GM10248 (cell line): ENCODE measurements around the gene GLT8D1.
"Not testable (repeated sequence)": the region's sequence is repeated elsewhere in the genome, so short reads cannot be mapped to it uniquely, and the experiment has no call there.

ENCODE experiments used
- CTCF ChIA-PET: fragments of 300-600 bp; sonication (Branson Sonifier 250); formaldehyde crosslinking; extraction: SDS; loops from one replicate; lab custom pipeline; 2021; ENCODE audit warnings: antibody characterized with exemption; lab: Yijun Ruan, JAX
- POLR2A ChIA-PET: fragments of 350-650 bp; sonication (Branson Sonifier 250); formaldehyde crosslinking; extraction: SDS; loops from one replicate; lab custom pipeline; 2020; ENCODE audit warnings: antibody characterized with exemption; lab: Yijun Ruan, JAX
- DNase-seq: peaks from one replicate; pipeline ENCODE4 v3.0.0; 2012; ENCODE audit errors: extremely low spot score
- CTCF ChIP-seq: IDR thresholded peaks from 2 replicates; pipeline ENCODE4 v1.5.1; 2012; ENCODE audit warnings: mild to moderate bottlenecking, low read depth; ENCODE audit errors: extremely low read depth, missing control alignments, control extremely low read depth

The GLT8D1 gene

GRCh38 chr3:52678265-52679198, 27.1 kb downstream of the GLT8D1 start:
- ChIA-PET POLR2A (no interaction called here), CTCF (interaction anchor here (1.3 to 1.5 kb wide), 2 partner anchors 10 to 13 kb away, joined by 4 read pairs; no protein-coding TSS in a partner anchor)
- TF ChIP-seq CTCF, result no peak
- no peak for DNase-seq

DNA sequence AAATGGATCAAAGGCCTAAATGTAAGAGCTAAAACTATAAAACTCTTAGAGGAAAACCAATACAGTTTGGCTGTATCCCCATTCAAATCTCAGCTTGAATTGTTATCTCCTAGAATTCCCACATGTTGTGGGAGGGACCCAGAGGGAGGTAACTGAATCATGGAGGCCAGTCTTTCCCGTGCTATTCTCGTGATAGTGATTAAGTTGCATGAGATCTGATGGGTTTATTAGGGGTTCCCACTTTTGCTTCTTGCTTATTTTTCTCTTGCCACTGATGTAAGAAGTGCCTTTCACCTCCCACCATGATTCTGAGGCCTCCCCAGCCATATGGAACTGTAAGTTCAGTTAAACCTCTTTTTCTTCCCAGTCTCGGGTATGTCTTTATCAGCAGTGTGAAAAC, 29.4 kb downstream of the GLT8D1 start:
- POLR2A ChIA-PET, CTCF ChIA-PET, DNase-seq: not testable (repeated sequence)

GRCh38 chr3:52671676-52672075, 33.9 kb downstream of the GLT8D1 start:
- POLR2A ChIA-PET, result interaction anchor here (1.3 kb wide), 2 partner anchors 14 to 135 kb away, joined by 3 to 4 read pairs; partner anchors contain the start of genes PBRM1 and UQCC5

GRCh38 chr3:52670621-52671521, 34.7 kb downstream of the GLT8D1 start:
- ChIA-PET CTCF (interaction anchor here (0.7 to 1.3 kb wide), 4 partner anchors 10 to 16 kb away, joined by 3 read pairs; no protein-coding TSS in a partner anchor), POLR2A (interaction anchor here (0.8 to 1.3 kb wide), 3 partner anchors 14 to 135 kb away, joined by 3 to 4 read pairs (median 3); partner anchors contain the start of genes PBRM1 and UQCC5)
- TF ChIP-seq CTCF, result no peak
- DNase-seq, result peak; percentile 35

More at GRCh38 chr3:52671676-52672075, 33.9 kb downstream of the GLT8D1 start:
- CTCF ChIA-PET, result interaction anchor here (0.7 to 1.3 kb wide), 3 partner anchors 11 to 15 kb away, joined by 3 read pairs; no protein-coding TSS in a partner anchor
- no peak for TF ChIP-seq CTCF
- DNase-seq, result no peak

DNA sequence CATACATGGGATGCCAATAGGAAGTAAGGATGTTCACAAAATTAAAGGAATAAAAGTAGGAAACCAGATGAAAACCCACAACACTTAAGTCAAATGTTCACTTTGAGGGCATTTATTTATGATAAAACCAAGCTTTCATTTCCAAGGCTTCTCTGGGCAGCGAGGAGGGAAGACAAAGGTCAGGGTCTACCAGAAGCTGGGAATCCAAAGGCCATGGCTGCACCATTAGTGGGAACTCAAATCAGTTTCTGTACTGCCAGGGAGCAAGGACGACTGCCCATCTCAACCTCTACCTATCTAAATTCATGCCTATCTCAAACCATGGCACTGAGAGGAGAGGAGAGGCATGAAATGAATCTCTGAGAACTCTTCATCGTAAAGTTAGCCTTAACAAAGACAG, 42.5 kb downstream of the GLT8D1 start:
- ChIA-PET POLR2A (interaction anchor here (0.6 kb wide), 2 partner anchors 12 to 535 kb away, joined by 6 to 8 read pairs; no protein-coding TSS in a partner anchor), CTCF (no interaction called here)
- no peak for DNase-seq
- no peak for TF ChIP-seq CTCF

GRCh38 chr3:52660046-52660445, 45.5 kb downstream of the GLT8D1 start:
- no peak for TF ChIP-seq CTCF
- POLR2A ChIA-PET, result no interaction called here
- DNase-seq, result no peak
- CTCF ChIA-PET, result interaction anchor here (1.7 kb wide), 1 partner anchor 11 kb away, joined by 5 read pairs; no protein-coding TSS in a partner anchor
